Measurements from ENCODE around the gene ELMOD1. TPM values are rescaled to one million over a fixed set of nuclear protein-coding genes. Genes with fewer than 3 reads are reported as not detected.
"Not testable (repeated sequence)": the region's sequence is repeated elsewhere in the genome, so short reads cannot be mapped to it uniquely, and the experiment has no call there.

ELMOD1 gene
- total RNA-seq, 4 donors from 2014 or later: not detected

GRCh38 chr11:107576497-107577345 lies 14.2 kb upstream of the ELMOD1 start:
- intact Hi-C loops (cut with DNase I): loop anchor here (5.0 kb wide), 1 partner anchor 116 kb away; no protein-coding TSS in a partner anchor
- not testable (repeated sequence) for H3K36me3 ChIP-seq; H3K4me3 ChIP-seq (replicated peaks in 1 of 3); H3K27ac ChIP-seq; H3K27me3 ChIP-seq; H3K4me1 ChIP-seq; H3K9me3 ChIP-seq
- peak; percentile 55 to 67 for DNase-seq
- peak in 4 of 6 experiments; percentile 40 to 69 (median 66) for TF ChIP-seq CTCF (IDR thresholded peaks at IDR 0.05)
- WGBS, 2 donors: 11 to 27% methylated on average over 2 of the region's 2 CpGs

GRCh38 chr11:107577346-107577711 lies 13.6 kb upstream of the ELMOD1 start:
- intact Hi-C loops (cut with DNase I): loop anchor here (5.0 kb wide), 1 partner anchor 115 kb away; no protein-coding TSS in a partner anchor
- H3K4me3 ChIP-seq (replicated peaks in 1 of 3): no peak overlapping the region
- no peaks in the 10 kb centered on the region for H3K4me1 ChIP-seq
- no peak for TF ChIP-seq CTCF (IDR thresholded peaks at IDR 0.05)
- H3K36me3 ChIP-seq: no peaks in the 10 kb centered on the region
- H3K27me3 ChIP-seq: no peaks in the 10 kb centered on the region
- DNase-seq: no peak
- no peaks in the 10 kb centered on the region for H3K9me3 ChIP-seq
- no peak overlapping the region for H3K27ac ChIP-seq
- 60 to 76% methylated on average over 5 to 6 of the region's 6 CpGs for whole genome bisulfite sequencing, 2 donors

- not testable (repeated sequence) for H3K36me3 ChIP-seq; H3K9me3 ChIP-seq; H3K27me3 ChIP-seq; H3K4me1 ChIP-seq; DNase-seq; H3K4me3 ChIP-seq (replicated peaks in 1 of 3); H3K27ac ChIP-seq
- intact Hi-C loops (cut with DNase I): loop anchor here (5.0 kb wide), 1 partner anchor 113 kb away; no protein-coding TSS in a partner anchor
- 97 to 100% methylated on average over 2 of the region's 2 CpGs for WGBS, 2 donors
Observed at GRCh38 chr11:107579169-107579568, 11.8 kb upstream of the ELMOD1 start.

GRCh38 chr11:107581147-107581546 lies 9.8 kb upstream of the ELMOD1 start:
- no peaks in the 10 kb centered on the region for H3K36me3 ChIP-seq
- WGBS, 2 donors: 50 to 60% methylated on average over 3 of the region's 3 CpGs
- H3K9me3 ChIP-seq: no peaks in the 10 kb centered on the region
- DNase-seq: no peak
- no peak overlapping the region for H3K27ac ChIP-seq
- H3K27me3 ChIP-seq: no peaks in the 10 kb centered on the region
- no peaks in the 10 kb centered on the region for H3K4me1 ChIP-seq
- H3K4me3 ChIP-seq (replicated peaks in 1 of 3): no peak overlapping the region
- intact Hi-C loops (cut with DNase I): no loop called here
- TF ChIP-seq POLR2A (IDR thresholded peaks at IDR 0.05): no peak
- TF ChIP-seq CTCF (IDR thresholded peaks at IDR 0.05): no peak

- Histone ChIP-seq H3K9me3 (no peaks in the 10 kb centered on the region), H3K4me1 (no peaks in the 10 kb centered on the region), H3K27ac (no peak overlapping the region), H3K4me3 (replicated peaks in 1 of 3) (no peak overlapping the region), H3K36me3 (no peaks in the 10 kb centered on the region), H3K27me3 (no peaks in the 10 kb centered on the region)
- WGBS, 2 donors: 64 to 68% methylated on average over 3 of the region's 3 CpGs
- TF ChIP-seq CTCF (IDR thresholded peaks at IDR 0.05) (no peak), POLR2A (IDR thresholded peaks at IDR 0.05) (no peak)
- no peak for DNase-seq
- intact Hi-C loops (cut with DNase I): no loop called here
Observed at GRCh38 chr11:107583629-107584195, 7.2 kb upstream of the ELMOD1 start.

Data from thyroid gland (tissue), 4 donors.